ENCODE measurements around the gene ATP10A. TPM values are rescaled to one million over a fixed set of nuclear protein-coding genes. Genes with fewer than 3 reads are reported as not detected.

ATP10A gene
- total and polyA plus RNA-seq, 2 of the 8 experiments (the other 6 are each of a cell fraction or from before 2014, with no cell fraction given) = 2.0 to 2.8 TPM

GRCh38 chr15:25847051-25847450, 16.1 kb downstream of the ATP10A start (continued):
- TF ChIP-seq SIRT6 (IDR thresholded peaks at IDR 0.05; ENCODE audit: low read length) (no peak), RXRA (IDR thresholded peaks at IDR 0.05; ENCODE audit: insufficient read depth, low read depth, low read length) (no peak), POU5F1 (IDR thresholded peaks at IDR 0.05; ENCODE audit: low read depth, low read length) (no peak), HDAC6 (IDR thresholded peaks at IDR 0.05; ENCODE audit: low read depth, low read length) (no peak), TEAD4 (IDR thresholded peaks at IDR 0.05; ENCODE audit: low read depth, low read length) (no peak), POLR2A (IDR thresholded peaks at IDR 0.05; ENCODE audit: control extremely low read depth in 1 of 2, low read depth in 2 of 2, low read length in 2 of 2) (no peak), SRF (IDR thresholded peaks at IDR 0.05; ENCODE audit: low read depth, low read length) (no peak), BCL11A (IDR thresholded peaks at IDR 0.05; ENCODE audit: low read depth in 2 of 2, low read length in 2 of 2) (no peak)

Measured in H1 (cell line).